CD4-positive, alpha-beta T cell treated with Interleukin-15 for 1 hour (primary cell): ENCODE measurements around the gene PSORS1C2.
"Not testable (repeated sequence)": the region's sequence is repeated elsewhere in the genome, so short reads cannot be mapped to it uniquely, and the experiment has no call there.

Source experiments
- DNase-seq: peaks from one replicate; pipeline ENCODE4 v3.0.0-alpha.2; 2020

Gene PSORS1C2

DNA sequence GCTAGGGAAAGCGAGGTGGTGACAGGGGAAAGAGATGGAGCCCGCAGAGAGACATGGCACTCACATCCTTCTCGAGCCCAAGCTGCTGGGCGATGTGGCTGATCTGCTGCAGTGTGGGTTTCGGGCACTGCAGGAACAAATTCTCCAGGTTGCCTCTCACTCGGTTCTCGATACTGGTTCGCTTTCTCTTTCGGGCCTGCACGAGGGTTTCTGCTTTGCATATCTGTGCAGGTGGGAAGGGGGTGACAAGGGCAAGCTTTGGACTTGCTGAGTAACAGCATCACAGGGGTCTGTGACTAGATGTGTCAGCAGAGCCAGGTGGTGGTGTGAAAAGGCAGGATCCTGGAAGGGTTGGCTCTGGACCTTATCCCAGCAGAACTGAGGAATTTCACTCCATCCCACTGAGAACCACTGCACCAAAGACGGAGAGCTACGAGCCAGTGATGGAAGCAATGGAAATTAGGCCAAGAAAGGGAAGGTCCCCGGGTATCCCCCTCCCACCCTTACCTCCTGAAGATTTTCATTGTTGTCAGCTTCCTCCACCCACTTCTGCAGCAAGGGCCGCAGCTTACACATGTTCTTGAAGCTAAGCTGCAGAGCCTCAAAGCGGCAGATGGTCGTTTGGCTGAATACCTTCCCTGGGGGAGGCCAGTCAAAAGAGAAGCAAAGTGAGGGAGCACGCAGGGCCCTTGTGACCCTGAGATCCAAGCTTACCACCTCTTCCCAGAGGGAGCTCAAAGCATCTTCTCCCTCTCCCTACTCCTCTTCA, 26.4 kb upstream of the PSORS1C2 start:
- DNase-seq: not testable (repeated sequence)

DNA sequence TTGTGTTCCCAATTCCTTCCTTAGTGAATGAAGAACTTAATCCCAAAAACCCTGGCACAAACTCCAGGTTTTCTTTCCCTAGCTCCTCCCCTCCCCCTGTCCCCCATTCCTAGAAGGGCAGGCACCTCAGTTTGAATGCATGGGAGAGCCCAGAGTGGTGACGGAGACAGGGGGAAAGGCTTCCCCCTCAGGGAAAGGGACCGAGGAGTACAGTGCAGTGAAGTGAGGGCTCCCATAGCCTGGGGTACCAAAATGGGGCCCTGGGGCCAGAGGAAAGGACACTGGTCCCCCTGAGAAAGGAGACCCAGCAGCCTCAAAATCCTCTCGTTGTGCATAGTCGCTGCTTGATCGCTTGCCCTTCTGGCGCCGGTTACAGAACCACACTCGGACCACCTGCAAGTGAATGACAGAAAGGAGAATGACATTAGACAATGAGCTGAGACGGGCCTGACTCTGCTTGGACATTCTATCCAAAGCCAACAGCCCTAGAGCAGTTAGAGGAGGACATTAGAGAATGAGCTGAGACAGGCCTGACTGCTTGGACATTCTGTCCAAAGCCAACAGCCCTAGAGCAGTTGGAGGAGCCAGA, 25.7 kb upstream of the PSORS1C2 start:
- not testable (repeated sequence) for DNase-seq

- DNase-seq: no peak
These were observed 25.1 kb upstream of the PSORS1C2 start for GRCh38 chr6:31163922-31164321.

DNA sequence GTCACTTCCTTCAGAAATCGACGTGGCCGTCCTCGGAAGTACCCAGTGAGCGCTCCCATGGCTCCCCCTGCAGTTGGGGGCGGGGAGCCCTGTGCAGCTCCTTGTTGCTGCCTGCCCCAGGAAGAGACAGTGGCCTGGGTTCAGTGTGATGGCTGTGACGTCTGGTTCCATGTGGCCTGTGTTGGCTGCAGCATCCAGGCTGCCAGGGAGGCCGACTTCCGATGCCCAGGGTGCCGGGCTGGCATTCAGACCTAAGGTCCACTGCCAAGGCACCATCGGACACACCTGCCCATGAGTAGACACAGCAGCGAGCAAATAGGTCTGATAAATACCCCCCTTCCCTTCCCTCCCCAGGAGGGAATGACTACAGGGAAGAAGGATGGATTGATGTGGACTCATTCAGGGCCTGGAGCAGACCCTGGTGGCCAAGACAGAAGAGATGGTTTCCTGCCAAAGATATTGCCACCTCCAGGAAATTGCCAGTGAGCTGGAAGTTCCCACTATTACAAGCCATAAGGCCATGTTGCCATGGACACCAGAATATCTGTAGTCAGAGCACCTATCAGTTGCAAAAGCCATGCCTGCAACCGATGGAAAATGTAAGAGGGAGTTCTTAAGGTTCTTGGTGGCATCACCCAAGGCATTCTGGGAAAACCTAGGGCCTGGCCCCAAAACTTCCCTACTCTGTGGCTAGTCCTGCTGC, 23.7 kb upstream of the PSORS1C2 start:
- DNase-seq: no peak

DNA sequence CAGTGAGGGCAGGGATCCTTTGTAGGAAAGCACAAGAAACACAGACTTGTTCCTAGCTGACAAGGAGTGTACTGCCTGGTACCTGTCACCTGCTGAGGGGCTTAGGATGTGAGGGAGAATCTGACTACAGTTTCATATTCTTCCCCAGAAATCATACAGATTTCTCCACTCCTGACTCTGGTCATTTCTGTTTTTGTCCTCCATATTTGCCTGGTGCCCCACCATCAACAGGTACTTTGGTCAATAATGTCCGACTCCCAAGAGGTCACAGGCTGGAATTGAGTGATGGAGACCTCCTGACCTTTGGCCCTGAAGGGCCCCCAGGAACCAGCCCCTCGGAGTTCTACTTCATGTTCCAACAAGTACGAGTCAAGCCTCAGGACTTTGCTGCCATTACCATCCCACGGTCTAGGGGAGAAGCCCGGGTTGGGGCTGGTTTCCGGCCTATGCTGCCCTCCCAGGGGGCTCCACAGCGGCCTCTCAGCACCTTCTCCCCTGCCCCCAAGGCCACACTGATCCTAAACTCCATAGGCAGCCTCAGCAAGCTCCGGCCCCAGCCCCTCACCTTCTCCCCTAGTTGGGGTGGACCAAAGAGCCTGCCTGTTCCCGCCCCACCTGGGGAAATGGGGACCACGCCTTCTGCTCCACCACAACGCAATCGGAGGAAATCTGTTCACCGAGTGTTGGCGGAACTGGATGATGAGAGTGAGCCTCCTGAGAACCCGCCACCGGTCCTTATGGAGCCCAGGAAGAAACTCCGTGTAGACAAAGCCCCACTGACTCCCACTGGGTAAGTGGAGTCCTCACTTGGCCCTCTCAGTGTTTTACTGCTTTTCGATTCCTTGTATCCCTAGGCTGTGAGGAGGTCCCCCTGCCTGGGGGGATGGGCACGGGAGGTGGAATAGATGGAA, 22.6 kb upstream of the PSORS1C2 start:
- no peak for DNase-seq

DNA sequence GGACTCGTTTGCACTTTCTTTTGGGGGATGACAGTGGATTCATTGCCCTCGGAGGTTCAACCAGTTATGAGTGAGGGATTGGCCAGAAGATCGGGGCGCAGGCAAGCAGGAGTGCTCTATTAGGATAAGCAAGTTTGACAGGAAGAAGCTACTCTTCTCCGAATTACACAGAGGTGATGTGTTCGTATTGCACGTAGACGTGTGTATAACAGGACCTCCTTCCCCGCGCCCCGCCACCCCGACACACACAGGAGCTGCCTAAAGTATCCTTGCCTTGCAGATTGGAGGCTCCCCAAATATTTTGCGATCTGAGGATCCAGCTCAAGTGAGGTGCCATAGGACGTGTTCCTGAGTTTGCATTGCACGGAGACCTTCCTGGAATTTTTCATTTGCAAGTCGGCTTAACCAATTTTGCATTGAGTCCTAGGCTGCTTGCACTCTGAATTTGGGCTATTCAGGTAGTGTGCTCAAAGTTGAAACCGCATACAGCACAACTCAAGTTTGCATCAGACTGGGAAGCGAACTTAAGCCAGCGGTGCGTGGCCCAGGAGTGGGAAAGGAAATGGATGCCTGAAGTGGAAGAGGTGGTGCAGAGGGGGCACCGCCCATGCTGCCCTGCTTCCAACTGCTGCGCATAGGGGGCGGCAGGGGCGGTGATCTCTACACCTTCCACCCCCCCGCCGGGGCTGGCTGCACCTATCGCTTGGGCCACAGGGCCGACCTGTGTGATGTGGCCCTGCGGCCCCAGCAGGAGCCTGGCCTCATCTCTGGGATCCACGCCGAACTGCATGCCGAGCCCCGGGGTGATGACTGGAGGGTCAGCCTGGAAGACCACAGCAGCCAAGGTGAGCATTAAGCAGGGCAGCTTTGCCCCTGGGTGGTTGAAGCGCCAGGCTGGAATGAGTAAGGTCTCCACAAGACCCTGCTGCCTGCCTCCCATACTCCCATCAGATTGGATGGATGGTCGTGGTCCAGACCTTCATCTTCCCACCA, 20.3 kb upstream of the PSORS1C2 start:
- no peak for DNase-seq

- peak; percentile 99 for DNase-seq
These were observed 19.4 kb upstream of the PSORS1C2 start, which contains the start of gene TCF19 for GRCh38 chr6:31158140-31158862. Gene TCF19 (plus strand): TSS chr6:31158589. CDS start chr6:31159470, 881 bp downstream.

- no peak for DNase-seq
These were observed 18.8 kb upstream of the PSORS1C2 start, which contains the start of gene CCHCR1 for GRCh38 chr6:31157513-31158139. Gene CCHCR1 (minus strand): TSS chr6:31157802. CDS start chr6:31157600, 202 bp downstream.

DNA sequence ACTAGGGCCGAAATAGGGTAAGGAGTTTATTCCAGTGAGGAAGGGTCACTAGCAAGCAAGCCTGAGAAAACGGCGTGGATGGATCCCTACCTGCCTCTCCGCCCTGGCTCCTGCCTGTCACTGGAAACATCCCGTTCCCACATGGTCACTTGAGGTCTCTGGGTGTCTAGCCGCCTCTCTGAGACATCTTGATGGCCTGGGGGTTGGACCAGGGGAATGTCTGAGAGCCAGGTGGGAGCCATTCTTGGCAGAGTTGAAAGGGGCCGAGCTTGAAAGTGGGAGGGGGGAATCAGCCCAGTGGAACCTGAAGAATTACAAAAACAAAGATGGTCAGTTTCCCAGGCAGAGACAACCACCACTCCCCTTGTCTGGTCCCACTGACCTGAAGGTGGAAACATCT, 17.8 kb upstream of the PSORS1C2 start:
- DNase-seq: no peak

- DNase-seq: no peak
These were observed 15.6 kb upstream of the PSORS1C2 start for GRCh38 chr6:31154436-31154835.

- no peak for DNase-seq
These were observed 13.9 kb upstream of the PSORS1C2 start for GRCh38 chr6:31152781-31153180.

DNA sequence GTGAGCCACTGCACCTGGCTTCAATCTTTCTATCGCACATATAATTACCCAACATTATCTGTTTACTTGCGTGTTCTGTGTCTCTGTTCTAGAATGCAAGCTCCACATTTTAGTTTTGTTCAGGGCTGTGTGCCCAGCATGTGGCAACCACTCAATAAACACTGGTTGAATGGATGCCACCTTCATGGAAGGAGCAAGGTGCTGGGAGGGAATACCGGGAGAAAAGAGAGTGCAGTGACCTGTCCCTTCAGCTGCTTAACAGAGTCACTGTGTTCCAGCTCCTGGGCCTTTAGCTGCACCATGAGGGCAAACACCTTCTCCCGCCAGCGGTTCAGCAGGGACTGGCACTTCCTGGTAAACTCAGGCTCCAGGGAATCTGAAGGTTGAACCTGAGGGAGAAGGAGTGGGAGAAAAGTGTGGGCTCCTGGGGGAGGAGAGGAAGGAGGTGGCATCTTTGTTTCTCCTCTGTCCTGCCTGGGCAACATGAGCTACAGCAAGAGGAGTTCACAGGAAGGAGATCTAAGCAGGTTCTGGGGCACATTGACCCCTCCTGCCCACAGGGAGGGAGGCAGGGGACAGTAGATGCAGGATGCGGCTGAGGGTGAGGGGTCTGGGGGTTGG, 11.1 kb upstream of the PSORS1C2 start:
- no peak for DNase-seq

GRCh38 chr6:31145386-31145785, 6.5 kb upstream of the PSORS1C2 start:
- no peak for DNase-seq

DNA sequence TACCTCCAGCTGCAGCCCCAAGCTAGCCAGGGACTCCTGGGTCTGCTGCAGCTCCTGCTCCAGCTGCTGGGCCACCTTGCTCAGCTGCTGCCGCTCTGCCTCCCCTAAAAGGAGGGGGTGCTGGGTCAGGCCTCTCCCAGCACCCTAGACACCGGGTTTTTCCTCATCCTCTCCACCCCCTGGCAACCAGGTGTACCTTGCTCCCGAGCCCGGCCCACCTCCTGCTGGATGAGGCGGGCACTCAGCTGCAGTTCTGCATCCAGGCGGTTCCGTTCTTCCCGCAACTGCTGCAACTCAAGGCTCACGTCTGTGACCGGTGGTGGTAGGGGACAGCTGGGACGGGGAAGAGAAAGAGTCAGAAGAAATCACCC, 6.1 kb upstream of the PSORS1C2 start:
- no peak for DNase-seq

DNA sequence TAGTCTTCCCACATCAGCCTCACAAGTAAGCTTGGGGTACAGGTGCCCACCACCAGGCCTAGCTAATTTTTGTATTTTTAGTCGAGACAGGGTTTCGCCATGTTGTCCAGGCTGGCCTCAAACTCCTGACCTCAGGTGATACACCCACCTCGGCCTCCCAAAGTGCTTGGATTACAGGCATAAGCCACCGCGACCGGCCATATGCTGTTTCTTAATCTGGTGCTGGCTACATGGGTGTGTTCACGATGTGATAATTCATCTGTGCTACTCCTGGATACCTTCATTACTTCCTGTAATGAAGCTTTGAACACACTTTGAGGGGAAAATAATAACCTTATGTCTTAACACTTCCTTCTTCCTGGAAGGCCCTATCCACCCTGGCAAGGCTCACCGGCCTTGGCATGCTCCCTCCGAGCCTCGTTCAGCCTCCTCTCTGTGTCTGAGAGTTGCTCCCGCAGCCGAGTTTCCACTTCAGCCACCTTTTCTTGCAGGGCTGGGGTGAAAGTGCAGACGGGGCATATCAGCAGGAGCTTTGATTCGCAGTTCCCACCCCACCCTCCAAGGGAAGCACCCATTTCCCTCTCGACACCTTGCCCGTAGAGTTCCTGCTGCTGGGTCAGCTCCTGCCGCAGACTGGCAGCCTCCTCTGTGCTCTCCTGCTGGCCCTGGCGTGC, 5.6 kb upstream of the PSORS1C2 start:
- DNase-seq: no peak

GRCh38 chr6:31143148-31143547, 4.3 kb upstream of the PSORS1C2 start:
- no peak for DNase-seq

DNA sequence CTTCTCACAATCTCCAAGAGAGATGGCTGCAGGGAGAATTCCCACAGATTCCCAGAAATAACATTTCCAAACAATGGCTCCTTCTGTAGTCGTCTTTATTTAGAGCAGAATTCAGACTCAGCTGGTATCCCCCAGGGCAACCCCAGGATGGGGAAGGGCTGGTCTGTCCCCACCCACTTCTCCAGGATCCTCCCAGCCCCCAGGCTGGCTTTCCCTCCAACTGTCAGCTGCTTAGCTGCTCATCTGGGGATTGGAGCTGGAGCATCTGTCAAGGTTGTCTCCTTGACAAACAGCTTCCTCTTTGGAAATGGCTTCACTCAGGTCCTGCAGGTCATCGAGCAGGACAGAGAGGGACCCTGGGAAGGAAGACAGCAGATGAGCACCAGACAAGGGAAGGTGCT, 3.5 kb upstream of the PSORS1C2 start:
- DNase-seq: no peak

DNA sequence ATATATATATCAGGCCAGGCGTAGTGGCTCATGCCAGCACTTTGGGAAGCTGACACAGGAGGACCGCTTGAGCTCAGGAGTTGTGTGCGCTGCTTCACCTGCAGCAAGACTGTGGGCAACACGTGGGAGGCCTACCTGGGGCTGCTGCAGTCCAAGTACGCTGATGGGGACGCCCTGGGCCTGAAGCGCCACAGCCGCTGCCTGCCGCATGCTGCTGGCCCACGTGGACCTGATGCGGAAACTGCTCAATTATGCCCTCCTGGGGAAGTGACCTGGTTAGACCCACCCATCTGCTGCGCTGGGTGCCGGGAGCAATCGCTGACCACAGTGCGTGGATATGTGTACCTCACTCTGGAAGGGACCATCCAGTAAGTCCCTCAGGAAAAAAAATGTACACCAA, 1.8 kb upstream of the PSORS1C2 start:
- no peak for DNase-seq

- no peak for DNase-seq
These were observed 733 bp upstream of the PSORS1C2 start for GRCh38 chr6:31139599-31139998.
